Caco-2 (cell line): ENCODE results near the gene RGS6. TPM values are rescaled to one million over a fixed set of nuclear protein-coding genes. Genes with fewer than 3 reads are reported as not detected.

Source experiments
- BruUV-seq: library from RNA; stranded (reverse); fragments of 400-500 nt; replicated peaks from 2 replicates; lab custom pipeline; 2021; lab: Mats Ljungman, UMichigan
- CTCF ChIA-PET: fragments of 300-600 bp; sonication (Branson Sonifier 250); formaldehyde crosslinking; loops from one replicate; lab custom pipeline; 2022; ENCODE audit warnings: antibody characterized with exemption; lab: Charles Lee
- POLR2A ChIA-PET: fragments of 300-600 bp; sonication (Branson Sonifier 250); formaldehyde crosslinking; loops from one replicate; lab custom pipeline; 2022; ENCODE audit warnings: antibody characterized with exemption; lab: Charles Lee
- DNase-seq, 2 experiments: peaks; one replicate each; pipeline versions ENCODE4 v3.0.0 to v3.0.0-alpha.2; 2020 to 2022
- H3K27me3 ChIP-seq: replicated peaks from 2 replicates; pipeline ENCODE4 v1.6.0; 2011; ENCODE audit warnings: low read length; ENCODE audit not compliant: control insufficient read depth, insufficient read depth
- H3K36me3 ChIP-seq: 2 replicates; pipeline ENCODE4 v1.5.1; 2011; ENCODE audit warnings: low read length; ENCODE audit not compliant: control insufficient read depth, insufficient read depth
- H3K4me1 ChIP-seq: fragments of 250-450 bp; sonication (Bioruptor Pico); 2 replicates; pipeline ENCODE4 v1.5.1; 2020; ENCODE audit warnings: mild to moderate bottlenecking
- H3K4me3 ChIP-seq: 2 replicates; pipeline ENCODE4 v1.5.1; 2011; ENCODE audit warnings: low read depth, mild to moderate bottlenecking, control low read depth, low read length
- H3K9me3 ChIP-seq: fragments of 250-450 bp; sonication (Bioruptor Pico); 2 replicates; pipeline ENCODE4 v1.5.1; 2020; ENCODE audit warnings: mild to moderate bottlenecking, moderate library complexity
- H3K27ac Mint-ChIP-seq: one replicate; pipeline ENCODE4 v1.8.0; 2022; ENCODE audit warnings: mixed read lengths; ENCODE audit not compliant: unreplicated experiment
- H3K27me3 Mint-ChIP-seq: one replicate; pipeline ENCODE4 v1.8.0; 2022; ENCODE audit warnings: mixed read lengths; ENCODE audit not compliant: insufficient read depth, unreplicated experiment
- H3K36me3 Mint-ChIP-seq: one replicate; pipeline ENCODE4 v1.8.0; 2022; ENCODE audit warnings: mild to moderate bottlenecking, mixed read lengths; ENCODE audit not compliant: insufficient read depth, unreplicated experiment
- H3K4me1 Mint-ChIP-seq: one replicate; pipeline ENCODE4 v1.8.0; 2022; ENCODE audit warnings: low read depth, mixed read lengths; ENCODE audit not compliant: unreplicated experiment
- H3K4me3 Mint-ChIP-seq: one replicate; pipeline ENCODE4 v1.8.0; 2022; ENCODE audit warnings: mild to moderate bottlenecking, moderate library complexity, mixed read lengths; ENCODE audit not compliant: unreplicated experiment
- H3K9me3 Mint-ChIP-seq: one replicate; pipeline ENCODE4 v1.8.0; 2022; ENCODE audit warnings: mixed read lengths; ENCODE audit not compliant: unreplicated experiment
- CTCF ChIP-seq, 2 experiments: fragments of 200-600 bp in 1 of 2; IDR thresholded peaks; 1 replicate in 1 of 2; 2 replicates in 1 of 2; pipeline versions ENCODE4 v1.5.1 to v1.8.0; 2011 to 2022; ENCODE audit warnings: antibody characterized with exemption in 1 of 2, control low read depth in 1 of 2, inconsistent platforms in 1 of 2, low read depth in 1 of 2, low read length in 1 of 2, mild to moderate bottlenecking in 1 of 2, moderate library complexity in 1 of 2; ENCODE audit not compliant: insufficient read depth in 1 of 2, severe bottlenecking in 1 of 2, unreplicated experiment in 1 of 2
- intact Hi-C: fragments of 100-400 bp; cut with micrococcal nuclease; formaldehyde crosslinking; loops from one replicate; pipeline ENCODE4 v1.10.0; 2022; ENCODE audit not compliant: unreplicated experiment
- total RNA-seq: library from RNA; stranded (reverse); gene quantifications from 2 replicates; pipeline ENCODE4 v1.2.3, GENCODE V29; 2022

RGS6 gene
- total RNA-seq, 1 experiment from 2014 or later: not detected

- ChIA-PET CTCF (no interaction called here), POLR2A (no interaction called here)
- BruUV-seq: no TSS peak
- no peaks in the 10 kb centered on the region for H3K9me3 ChIP-seq
- H3K4me3 ChIP-seq: no peak overlapping the region
- no peak for DNase-seq
- intact Hi-C loops: no loop called here
- no peaks in the 10 kb centered on the region for H3K4me1 Mint-ChIP-seq
- TF ChIP-seq CTCF (IDR thresholded peaks at IDR 0.05; ENCODE audit: insufficient read depth in 1 of 2, low read depth in 1 of 2, low read length in 1 of 2, severe bottlenecking in 1 of 2, unreplicated experiment in 1 of 2): no peak
- H3K27me3 ChIP-seq: no peaks in the 10 kb centered on the region; the same call in 1 of the 2 replicates
- no peaks in the 10 kb centered on the region for H3K9me3 Mint-ChIP-seq
- no peaks in the 10 kb centered on the region for H3K4me1 ChIP-seq
- no peaks in the 10 kb centered on the region for H3K36me3 Mint-ChIP-seq
- H3K4me3 Mint-ChIP-seq: no peak overlapping the region
- H3K36me3 ChIP-seq: no peaks in the 10 kb centered on the region
- peaks cover 49% of the 10 kb centered on the region for H3K27me3 Mint-ChIP-seq
- no peak overlapping the region for H3K27ac Mint-ChIP-seq
Observed at GRCh38 chr14:72557671-72558070, 625.4 kb downstream of the RGS6 start.

GRCh38 chr14:72558721-72559120, 626.5 kb downstream of the RGS6 start:
- peaks cover 50% of the 10 kb centered on the region for H3K27me3 Mint-ChIP-seq
- no peak for TF ChIP-seq CTCF (IDR thresholded peaks at IDR 0.05; ENCODE audit: insufficient read depth in 1 of 2, low read depth in 1 of 2, low read length in 1 of 2, severe bottlenecking in 1 of 2, unreplicated experiment in 1 of 2)
- BruUV-seq: no TSS peak
- no peaks in the 10 kb centered on the region for H3K36me3 Mint-ChIP-seq
- CTCF ChIA-PET: no interaction called here
- no peaks in the 10 kb centered on the region; the same call in 1 of the 2 replicates for H3K27me3 ChIP-seq
- H3K27ac Mint-ChIP-seq: no peak overlapping the region
- no peaks in the 10 kb centered on the region for H3K4me1 Mint-ChIP-seq
- no peaks in the 10 kb centered on the region for H3K9me3 ChIP-seq
- no peaks in the 10 kb centered on the region for H3K4me1 ChIP-seq
- no peak for DNase-seq
- H3K4me3 ChIP-seq: no peak overlapping the region
- intact Hi-C loops: no loop called here
- no peaks in the 10 kb centered on the region for H3K36me3 ChIP-seq
- POLR2A ChIA-PET: no interaction called here
- no peaks in the 10 kb centered on the region for H3K9me3 Mint-ChIP-seq
- H3K4me3 Mint-ChIP-seq: no peak overlapping the region

GRCh38 chr14:72559202-72559601, 627.0 kb downstream of the RGS6 start:
- ChIA-PET CTCF (no interaction called here), POLR2A (no interaction called here)
- Histone ChIP-seq H3K27me3 (no peaks in the 10 kb centered on the region; the same call in 1 of the 2 replicates), H3K9me3 (no peaks in the 10 kb centered on the region), H3K36me3 (no peaks in the 10 kb centered on the region), H3K4me1 (no peaks in the 10 kb centered on the region), H3K4me3 (no peak overlapping the region)
- no TSS peak for BruUV-seq
- no peak for DNase-seq
- Mint-ChIP-seq H3K4me1 (no peaks in the 10 kb centered on the region), H3K36me3 (no peaks in the 10 kb centered on the region), H3K27ac (no peak overlapping the region), H3K4me3 (no peak overlapping the region), H3K27me3 (peaks cover 50% of the 10 kb centered on the region), H3K9me3 (no peaks in the 10 kb centered on the region)
- intact Hi-C loops: no loop called here
- no peak for TF ChIP-seq CTCF (IDR thresholded peaks at IDR 0.05; ENCODE audit: insufficient read depth in 1 of 2, low read depth in 1 of 2, low read length in 1 of 2, severe bottlenecking in 1 of 2, unreplicated experiment in 1 of 2)
